HG03064 (cell line): Measurements from ENCODE around the gene HDLBP.
"Not testable (repeated sequence)": the region's sequence is repeated elsewhere in the genome, so short reads cannot be mapped to it uniquely, and the experiment has no call there.

ENCODE experiments used
- ATAC-seq: cut with Tn5 transposase; IDR thresholded peaks from one replicate; pipeline ENCODE4 v1.9.1; 2021; ENCODE audit warnings: low read depth; ENCODE audit not compliant: unreplicated experiment

The HDLBP gene

DNA sequence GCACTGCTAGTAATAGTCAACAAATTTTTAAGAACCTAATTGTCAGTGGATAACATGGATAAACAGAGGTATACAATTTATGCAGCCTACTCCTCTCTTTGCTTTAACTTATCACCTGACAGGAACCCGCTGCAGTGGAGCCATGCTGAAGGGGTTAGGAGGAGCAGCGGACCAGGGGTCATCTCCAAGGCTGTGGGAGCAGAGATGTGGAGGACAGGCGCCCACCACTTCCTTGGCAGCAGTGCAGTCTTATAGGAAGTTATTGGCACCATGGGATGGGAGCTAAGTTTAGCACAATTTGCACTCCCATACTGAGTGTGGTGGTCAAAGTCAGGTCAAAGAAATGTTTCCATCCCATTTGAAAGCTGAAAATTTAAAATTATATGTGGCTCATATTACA, 35.6 kb downstream of the HDLBP start:
- no peak for ATAC-seq

DNA sequence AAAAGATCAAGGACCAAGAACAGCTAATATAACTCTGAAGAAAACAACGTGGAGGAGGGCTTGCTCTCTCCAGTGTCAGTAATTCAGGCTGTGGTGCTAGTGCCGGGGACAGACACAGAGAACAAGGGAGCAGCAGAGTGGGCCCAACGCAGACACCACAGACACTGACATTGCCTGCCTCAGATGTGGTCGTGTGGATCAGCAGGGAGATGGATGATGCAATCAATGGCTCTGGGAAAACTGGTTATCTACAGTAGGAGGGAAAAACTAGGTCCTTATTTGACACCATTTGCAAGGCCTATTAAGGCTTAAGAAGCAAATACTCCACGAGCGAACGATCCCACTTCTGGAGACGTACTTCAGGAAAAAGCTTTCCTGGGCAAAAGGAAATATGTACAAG, 36.1 kb downstream of the HDLBP start:
- no peak for ATAC-seq

DNA sequence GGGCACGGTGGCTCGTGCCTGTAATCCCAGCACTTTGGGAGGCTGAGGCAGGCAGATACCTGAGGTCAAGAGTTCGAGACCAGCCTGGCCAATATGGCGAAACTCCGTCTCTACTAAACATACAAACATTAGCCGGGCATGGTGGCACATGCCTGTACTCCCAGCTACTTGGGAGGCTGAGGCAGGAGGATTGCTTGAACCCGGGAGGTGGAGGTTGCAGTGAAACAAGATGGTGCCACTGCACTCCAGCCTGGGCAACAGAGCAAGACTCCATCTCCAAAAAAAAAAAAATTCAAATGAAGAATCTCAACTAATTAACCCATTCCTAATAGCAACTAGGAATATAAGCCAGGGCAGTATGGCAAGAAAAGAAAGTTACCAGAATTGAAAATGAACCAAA, 37.2 kb downstream of the HDLBP start:
- not testable (repeated sequence) for ATAC-seq

DNA sequence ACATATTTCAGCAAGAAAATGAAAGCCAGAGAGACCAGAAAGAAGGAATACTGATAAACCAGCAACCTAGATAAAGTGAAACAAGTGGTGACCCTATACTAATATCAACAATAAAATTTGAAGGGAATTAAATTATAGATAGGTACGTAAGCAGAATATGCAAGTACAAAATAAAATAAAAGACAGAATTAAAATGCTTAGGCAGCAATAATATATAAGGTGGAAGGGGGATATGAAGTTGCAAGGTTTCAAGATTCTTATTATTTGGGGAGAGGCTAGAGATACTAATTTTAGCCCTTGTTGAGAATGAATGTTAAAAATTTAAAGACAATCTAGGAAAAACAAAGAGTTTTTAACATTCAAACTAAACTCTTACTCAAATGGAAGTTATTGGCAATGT, 39.6 kb downstream of the HDLBP start:
- no peak for ATAC-seq

DNA sequence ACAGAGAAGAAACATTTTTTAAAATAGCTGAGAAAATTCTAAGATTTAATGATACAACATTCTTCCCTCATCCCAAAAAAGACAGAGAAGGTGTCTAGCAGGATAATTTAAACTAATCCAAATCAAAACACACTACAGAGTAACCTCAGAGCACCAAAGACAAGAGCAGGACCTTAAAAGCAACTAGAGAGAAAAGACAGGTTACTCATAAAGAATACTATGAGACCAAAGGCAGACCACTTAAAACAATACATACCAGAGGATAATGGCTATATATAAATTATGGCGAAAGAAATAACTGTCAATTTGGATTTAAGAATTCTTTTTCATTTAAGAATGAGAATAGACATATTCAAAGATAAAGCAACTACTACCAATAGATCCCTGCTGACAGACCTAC, 40.0 kb downstream of the HDLBP start:
- no peak for ATAC-seq

DNA sequence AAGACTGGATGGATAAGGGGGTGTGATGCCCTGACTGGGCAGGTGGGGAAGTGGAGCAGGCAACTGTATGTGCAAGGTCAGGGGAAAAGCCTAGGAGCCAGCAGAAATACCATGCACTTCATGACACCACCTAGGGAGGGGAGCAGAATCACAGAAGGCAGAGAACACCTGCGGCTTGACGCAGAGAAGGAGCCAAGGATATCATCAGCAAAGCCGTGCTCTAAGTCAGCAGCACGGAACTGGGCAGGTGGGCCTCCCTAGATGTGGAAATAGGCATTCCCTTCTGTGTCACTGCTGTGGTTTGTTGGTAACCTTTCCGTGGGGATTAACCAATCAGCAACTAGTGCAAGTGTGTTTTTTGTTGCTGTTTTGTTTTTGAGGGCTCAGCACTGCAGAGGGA, 41.3 kb downstream of the HDLBP start:
- ATAC-seq, result no peak

DNA sequence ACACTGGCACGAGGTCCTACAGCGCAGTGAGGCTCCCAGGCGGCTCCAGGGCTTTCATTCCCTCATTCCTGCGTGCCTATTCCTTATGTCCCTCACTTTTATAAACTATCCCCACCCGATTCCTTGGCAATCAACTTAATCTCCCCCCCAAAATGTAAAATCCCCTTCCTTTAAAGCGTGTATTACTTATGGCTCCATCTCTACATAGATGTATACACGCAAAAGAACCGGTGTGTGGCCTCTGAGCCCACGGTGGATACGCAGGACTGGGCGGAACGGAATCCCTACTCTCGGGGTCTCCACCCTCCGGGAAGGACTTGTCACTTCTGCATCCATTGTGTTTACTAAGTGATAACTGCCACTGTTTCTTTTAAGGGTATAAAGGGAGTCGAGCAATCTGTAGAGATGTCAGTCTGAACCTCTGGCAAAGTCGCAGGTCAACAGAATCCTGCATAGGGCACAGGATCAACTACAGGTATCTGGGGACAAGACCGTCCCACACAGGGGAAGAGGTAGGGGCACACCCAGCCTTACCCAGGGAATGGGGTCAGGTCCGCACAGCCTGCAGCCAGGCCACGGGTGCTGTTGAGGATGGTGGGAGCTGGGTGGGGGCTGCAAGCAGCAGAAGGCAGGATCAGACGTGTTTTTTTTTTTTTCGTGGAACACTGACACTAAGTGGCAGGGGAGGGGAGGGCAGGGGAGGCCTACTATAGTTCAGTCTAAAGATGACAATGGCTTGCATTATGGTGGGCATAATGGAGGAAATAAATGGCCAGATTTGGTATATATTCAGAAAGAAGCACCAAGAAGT, 42.1 kb downstream of the HDLBP start:
- no peak for ATAC-seq

DNA sequence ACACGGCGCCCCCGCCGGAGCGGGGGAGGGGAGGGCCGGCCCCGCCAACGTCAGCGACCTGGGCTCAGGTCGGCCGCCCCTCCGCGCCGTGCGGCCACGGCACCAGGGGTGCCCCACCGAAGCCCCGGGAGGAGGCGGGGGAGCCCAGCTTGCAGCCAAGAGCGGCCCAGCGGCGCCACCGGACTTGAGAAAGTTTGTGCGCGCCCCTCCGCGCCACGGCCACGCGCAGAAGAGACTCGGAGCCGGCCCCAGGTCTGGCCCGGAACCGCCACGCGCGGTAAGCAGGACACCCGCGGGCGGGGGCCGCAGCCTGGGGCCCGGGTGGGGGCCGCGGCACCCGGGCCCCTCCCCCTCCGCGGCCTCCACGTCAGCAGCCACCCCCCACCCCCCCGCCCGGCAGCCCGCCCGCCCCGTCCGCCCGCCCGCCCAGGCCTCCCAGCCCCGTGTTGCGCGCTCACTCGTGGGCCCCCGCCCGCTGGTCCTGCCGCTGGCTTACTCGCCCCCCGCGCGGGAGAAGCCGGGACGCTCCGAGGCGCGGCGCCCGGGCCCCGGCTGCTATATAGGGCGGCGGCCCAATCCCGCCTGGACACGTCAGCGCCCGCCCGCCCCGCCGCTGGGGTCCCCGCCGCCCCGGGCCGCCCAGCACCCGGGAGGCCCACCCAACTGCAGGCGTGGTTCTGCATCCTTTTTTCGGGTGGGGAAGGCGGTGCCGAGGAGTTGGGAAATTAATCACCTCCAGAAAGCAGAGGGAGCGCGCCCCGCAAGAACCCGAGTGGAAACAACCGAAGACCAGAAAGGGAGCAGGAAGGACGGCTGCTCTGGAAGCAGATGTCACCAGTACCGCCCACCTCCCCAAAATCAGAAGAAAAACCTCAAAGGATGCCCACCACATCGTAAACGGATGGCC, 42.9 kb downstream of the HDLBP start:
- no peak for ATAC-seq

DNA sequence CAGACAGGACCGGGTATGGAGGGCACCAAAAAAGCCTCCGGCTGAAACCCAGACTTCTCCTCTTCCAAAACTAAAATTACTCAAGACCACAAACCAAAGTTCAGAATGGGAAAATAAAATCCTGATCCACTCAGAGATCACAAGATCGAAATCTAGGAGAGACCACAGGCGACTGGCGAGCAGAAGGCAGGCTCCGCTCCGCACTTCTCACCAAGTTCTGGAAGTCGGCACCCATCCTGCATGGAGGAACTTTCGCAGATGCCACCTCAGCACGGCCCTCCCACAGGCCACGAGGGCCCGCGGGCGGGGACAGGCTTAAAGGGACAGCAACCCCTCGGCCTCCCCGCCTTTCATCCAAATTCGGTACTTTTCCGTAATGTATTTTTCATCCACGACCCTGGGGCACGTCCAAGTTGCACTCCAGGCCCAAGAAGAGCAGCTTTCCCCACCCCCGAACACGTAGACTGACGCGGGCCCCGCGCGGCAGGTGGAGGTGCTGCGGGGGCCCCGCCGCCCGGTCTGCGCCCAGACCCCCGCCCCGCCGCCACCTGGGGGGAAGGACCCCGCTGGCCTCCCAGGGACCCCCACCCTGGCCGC, 43.7 kb downstream of the HDLBP start:
- ATAC-seq, result no peak

DNA sequence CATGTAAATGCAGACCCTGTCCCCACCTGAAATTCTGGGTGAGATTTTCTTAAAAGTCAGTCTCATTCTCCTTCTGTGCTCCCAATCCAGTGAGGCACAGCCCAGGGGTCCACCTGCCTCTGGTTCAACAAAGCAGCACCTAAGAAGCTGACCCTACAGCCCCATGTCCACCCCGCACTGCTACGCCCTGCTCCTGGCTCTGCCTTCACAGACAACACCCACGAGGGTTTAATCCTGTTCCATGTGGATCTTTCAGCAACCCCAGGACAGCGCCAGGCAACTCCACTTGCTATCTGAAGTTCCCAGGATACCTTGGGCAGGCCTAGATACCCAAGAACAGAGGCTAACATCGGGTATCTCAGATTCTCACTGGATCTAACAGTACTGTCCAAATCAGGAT, 44.9 kb downstream of the HDLBP start:
- ATAC-seq, result no peak

DNA sequence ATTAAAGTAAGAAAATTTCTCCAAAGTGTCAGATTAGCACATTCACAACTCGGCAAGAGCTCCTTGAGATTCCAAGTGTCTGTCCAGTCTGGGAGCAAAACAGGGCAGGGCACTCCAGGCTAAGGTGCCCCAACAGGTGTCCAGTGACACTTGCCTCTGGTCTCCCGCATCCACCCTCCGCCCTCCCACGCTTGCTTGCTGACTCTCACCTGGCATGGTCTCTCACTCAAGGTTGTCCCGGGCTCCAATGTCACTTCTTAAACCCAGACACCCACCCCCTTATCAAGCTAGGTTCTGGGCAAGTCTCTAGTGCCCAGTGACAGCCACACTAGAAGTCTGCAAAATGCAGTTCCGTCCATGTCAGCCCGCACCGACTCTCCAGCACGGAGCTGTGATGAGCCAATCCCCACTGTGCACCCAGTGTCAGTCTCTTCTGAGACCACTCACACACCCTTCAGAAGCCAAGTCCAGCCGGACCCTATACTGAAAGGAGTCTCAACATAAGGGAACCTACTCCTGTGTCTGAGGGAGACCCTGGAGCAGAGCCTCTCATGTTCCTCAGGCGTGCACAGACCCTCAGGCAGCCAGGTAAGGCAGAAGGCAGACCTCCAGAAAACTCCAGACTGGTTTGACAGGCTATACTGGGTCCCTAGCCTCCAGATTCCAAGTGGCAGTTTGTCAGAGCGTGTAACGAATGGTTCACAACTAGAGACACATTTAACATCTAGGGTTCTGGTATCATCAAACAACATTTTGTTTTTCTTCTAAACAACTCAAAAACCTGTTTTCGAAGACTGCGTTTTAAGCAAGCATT, 45.6 kb downstream of the HDLBP start:
- no peak for ATAC-seq

DNA sequence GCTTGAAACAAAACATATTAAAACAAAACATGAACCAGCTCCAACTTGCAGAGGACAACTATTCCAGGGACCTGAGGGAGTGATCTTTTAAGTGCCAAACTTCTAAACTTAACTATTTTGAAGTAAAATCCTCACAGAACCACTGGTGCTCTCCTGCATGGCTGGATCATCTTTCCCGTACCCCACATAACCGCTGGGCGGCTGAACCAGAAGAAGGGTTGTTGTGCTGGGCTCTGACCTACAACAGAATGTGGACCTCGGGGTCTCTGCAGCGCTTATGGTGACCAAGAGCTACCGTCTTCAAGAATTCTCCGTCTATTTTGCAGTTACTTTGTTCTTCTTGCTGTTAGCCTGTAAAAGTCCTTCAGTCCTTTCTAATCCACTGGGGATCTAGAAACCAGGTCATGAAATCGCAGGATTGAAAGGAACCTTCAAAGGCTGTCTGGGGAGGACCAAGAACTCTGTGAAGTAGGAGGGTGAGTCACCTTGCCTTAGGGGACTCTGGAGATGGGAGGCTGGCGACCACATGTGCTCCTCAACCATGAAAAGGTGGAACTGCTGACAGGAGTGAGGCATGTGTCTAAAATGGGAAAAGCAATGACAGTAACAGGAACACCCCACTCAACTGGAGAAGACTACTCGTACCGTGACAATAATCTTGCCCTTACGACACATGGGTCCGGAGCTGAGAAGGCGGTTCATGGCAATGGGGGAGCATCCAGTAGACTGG, 46.6 kb downstream of the HDLBP start:
- ATAC-seq, result no peak

DNA sequence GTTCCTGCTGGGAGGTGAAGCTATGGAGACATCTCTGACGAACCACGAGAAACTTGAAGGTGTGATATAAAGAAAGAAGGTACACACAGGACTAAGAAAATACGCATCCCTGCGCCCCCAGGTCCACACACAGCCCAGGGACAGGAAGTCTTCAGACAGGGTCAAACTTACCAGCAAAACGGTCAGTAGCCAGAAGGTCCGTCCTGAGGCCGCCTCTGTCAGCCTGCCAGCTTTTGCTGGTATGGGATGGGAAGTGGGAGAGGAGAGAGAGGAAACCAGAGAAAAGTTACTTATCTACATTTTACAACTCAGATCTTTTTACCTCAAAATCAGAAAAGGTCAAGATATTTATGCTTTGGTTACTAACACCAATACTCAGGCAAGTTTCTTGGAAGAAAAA, 47.2 kb downstream of the HDLBP start:
- no peak for ATAC-seq

DNA sequence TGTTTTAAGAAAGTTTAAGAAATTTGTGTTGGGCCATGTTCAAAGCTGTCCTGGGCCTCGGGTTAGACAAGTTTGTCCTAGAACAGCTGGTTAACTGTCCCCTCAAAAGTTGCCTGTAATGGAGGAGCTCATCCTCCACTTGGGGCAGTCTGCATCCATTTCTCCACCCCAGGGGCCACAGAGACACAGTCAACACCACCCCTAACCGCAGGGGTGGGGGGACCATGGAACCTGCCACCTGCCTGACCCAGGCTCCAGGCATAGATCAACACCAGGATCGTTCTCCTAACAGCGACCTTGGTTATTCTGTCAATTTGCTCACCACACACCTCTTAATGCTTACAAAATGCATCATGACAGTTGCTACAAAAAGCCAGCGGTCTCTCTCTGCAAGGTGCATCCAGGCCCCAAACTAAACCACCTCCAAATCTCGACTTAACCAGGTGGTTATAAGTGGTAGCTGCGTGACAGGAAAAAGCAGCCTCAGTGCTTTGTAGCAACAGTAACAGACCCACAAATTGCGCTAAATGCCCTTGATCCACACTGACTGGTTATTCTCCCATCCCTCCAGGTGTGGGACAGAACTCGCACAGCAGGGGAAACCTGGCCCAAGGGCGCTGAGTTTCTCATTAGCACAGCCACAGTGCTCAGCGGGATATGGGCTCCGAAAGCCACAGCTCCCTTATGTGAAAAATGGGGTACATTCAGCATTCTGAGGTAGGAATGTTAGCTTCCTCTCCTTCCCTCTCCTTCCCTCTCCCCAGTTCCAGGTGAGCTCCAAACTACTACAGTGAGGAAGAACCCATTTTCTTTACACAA, 48.0 kb downstream of the HDLBP start:
- ATAC-seq, result no peak

DNA sequence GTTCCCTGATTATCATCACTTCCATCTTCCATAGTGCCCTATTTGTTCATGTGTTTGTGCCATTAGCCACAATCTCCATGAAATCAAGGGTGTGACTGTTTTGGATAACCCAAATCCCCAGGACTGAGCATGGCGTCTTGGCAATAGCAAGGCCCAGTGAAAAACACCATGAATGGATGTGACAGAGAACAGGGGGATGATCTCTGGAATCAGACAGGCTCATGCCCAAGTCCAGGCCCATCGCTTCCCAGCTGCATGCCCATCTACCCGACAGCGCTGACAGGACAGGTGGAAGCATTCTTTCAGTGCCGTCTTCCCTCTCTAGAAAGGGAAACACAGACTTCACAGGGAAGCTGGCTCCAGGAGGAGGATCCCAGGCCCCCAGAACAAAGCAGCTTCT, 50.0 kb downstream of the HDLBP start:
- ATAC-seq, result no peak

DNA sequence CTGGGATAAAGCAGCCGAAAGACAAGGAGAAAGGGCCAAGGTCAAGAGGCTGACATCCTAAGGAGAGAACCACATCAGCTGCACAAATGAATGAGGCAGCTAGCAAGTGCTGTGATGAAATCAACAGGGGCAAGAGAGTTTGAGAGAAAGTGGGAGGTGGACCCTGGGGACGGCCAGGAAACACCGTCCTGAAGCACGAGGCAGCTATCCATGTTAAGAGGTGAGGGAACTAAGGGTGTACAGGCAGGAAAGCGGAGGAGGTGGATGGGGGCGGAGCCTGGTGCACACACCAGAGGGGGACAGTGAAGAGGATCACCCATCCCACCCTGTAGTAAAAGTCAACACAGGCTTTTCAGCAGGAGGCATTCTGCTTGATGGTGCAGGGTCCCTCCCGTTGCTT, 52.4 kb downstream of the HDLBP start:
- no peak for ATAC-seq

DNA sequence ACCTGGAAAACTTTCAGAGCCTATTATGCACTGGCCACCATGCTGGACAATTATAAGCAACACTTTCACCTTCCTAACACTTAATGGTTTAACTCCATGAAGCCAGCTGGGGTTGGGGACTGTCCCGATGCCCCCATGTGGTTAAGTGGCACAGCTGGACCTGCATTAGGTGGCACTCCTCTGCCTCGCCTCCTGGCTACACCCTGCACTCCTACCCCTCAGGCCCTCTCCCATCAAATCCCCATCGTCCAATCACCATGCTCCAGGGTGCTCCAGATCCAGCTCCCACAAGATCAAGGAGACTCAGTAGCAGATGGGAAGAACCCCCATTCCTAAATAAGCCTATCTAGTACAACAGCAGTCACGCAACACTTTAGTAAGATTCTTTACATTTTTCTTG, 53.8 kb downstream of the HDLBP start:
- ATAC-seq, result no peak

DNA sequence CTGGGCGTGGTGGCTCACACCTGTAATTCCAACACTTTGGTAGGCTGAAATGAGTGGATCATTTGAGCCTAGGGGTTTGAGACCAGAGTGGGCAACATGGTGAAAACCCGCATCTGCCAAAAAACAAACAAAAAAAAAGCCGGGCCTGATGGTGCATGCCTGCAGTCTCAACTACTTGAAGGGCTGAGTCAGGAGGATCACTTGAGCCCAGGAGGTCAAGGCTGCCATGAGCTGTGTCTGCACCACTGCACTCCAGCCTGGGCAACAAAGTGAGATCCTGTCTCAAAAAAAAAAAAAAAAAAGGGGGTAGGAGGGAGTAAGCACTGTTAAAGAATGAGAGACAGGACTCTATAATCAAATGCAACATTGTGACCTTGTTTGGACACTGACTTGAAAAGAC, 54.6 kb downstream of the HDLBP start:
- no peak for ATAC-seq
